Activated CD4-positive, alpha-beta T cell treated with anti-CD3 and anti-CD28 coated beads, Interleukin-2, amount 50 U/mL, for 4 hours (primary cell): ENCODE results near the gene ATOSB.
A peak's percentile ranks its signal among the peaks of the same experiment; 100 is the strongest.

Experiments
- DNase-seq, 2 experiments: peaks; one replicate each; pipeline ENCODE4 v3.0.0-alpha.2; 2020

ATOSB gene

GRCh38 chr9:35085078-35085477, 30.6 kb downstream of the ATOSB start:
- DNase-seq: no peak

- peak; percentile 69 to 73 for DNase-seq
These were observed 36.0 kb downstream of the ATOSB start, which contains the start of gene FANCG for GRCh38 chr9:35079426-35080341. Gene FANCG (minus strand): TSS chr9:35079942. CDS start chr9:35079524, 418 bp downstream.

GRCh38 chr9:35079041-35079425, 36.6 kb downstream of the ATOSB start:
- no peak for DNase-seq

- no peak for DNase-seq
These were observed 37.6 kb downstream of the ATOSB start for GRCh38 chr9:35078066-35078465.

GRCh38 chr9:35076848-35077247, 38.8 kb downstream of the ATOSB start:
- no peak for DNase-seq

- DNase-seq: no peak
These were observed 40.3 kb downstream of the ATOSB start for GRCh38 chr9:35075358-35075757.

GRCh38 chr9:35074791-35075190, 40.9 kb downstream of the ATOSB start:
- DNase-seq: no peak

- DNase-seq: no peak
These were observed 41.5 kb downstream of the ATOSB start for GRCh38 chr9:35074141-35074540.

GRCh38 chr9:35073279-35073612, 42.4 kb downstream of the ATOSB start:
- DNase-seq: no peak

- peak; percentile 95 to 97 for DNase-seq
These were observed 43.0 kb downstream of the ATOSB start, which contains the start of gene VCP for GRCh38 chr9:35072461-35073278. Gene VCP (minus strand): TSS chr9:35072625. CDS start chr9:35072353, 272 bp downstream.

- peak; percentile 51 to 54 for DNase-seq
These were observed 43.7 kb downstream of the ATOSB start for GRCh38 chr9:35071814-35072460.

GRCh38 chr9:35070823-35071813, 44.5 kb downstream of the ATOSB start:
- DNase-seq: peak in 1 of 2 experiments; percentile 9

- DNase-seq: no peak
These were observed 46.6 kb downstream of the ATOSB start for GRCh38 chr9:35069020-35069419.

GRCh38 chr9:35067056-35067455, 48.6 kb downstream of the ATOSB start:
- DNase-seq: no peak

GRCh38 chr9:35060548-35061207, 55.0 kb downstream of the ATOSB start:
- no peak for DNase-seq

GRCh38 chr9:35059438-35059837, 56.2 kb downstream of the ATOSB start:
- no peak for DNase-seq

- DNase-seq: no peak
These were observed 58.4 kb downstream of the ATOSB start for GRCh38 chr9:35057271-35057620.

- DNase-seq: no peak
These were observed 58.9 kb downstream of the ATOSB start for GRCh38 chr9:35056571-35057270.

- DNase-seq: no peak
These were observed 60.6 kb downstream of the ATOSB start for GRCh38 chr9:35054871-35055644.
